Stimulated activated CD8-positive, alpha-beta memory T cell treated with anti-CD3 and anti-CD28 coated beads, Interleukin-7, amount 100 ng/mL, for 4 hours (primary cell): ENCODE results near the gene DHCR7.

Source experiments
- DNase-seq, 2 donors: peaks; one replicate each; pipeline ENCODE4 v3.0.0-alpha.2; 2020; ENCODE audit warnings: low read depth in 2 of 2

DHCR7 gene

DNA sequence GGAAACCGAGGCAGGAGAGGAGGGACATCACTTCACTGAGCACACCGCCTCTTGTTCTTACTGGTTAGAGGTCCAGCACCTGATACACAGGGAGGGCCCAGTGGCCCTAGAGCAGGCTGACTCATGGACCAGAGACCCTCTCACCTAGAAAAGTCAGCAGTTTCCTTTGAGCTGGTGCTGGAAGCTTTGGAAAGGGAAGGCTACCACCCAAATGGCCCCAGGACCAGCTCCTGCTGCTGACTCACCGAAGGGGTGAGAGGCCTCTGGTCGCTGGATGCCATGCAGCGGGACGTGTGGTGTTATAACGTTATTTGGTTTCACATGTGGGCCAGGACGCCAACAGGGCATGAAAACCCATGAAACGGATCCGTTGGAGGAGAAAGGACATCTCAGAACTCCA is 8.6 kb upstream of the DHCR7 start:
- no peak for DNase-seq

- DNase-seq = no peak
These were observed 8.1 kb upstream of the DHCR7 start for GRCh38 chr11:71456294-71456693.

DNA sequence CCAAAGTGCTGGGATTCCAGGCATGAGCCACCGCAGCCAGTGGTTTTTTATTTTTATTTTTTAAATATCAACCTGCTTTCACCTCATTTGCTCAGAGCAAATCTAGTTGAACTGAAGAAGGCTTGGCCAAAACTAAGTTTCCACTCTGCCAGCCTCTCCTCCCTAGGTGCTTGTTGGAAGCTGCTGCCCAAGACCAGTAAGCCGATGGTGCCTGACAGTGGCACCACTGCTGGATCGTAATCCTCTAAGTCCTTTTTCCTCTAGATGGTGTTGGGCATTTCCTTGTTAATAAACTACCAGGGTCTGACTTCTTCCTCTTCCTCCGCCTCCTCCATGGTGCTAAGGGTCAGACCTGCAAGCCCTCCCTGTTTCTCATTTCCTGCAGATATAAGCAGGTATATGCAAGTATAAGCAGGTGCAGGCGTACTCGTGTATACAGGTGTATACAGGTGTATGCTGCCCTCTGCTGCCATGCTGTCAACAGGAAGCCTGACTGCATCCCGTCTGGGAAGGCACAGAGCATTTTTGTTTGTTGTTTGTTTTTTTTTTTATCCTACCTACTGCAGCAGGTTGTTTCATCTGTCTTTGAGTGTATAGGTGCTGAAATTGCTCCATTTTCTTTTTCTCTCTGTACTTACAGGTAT is 6.4 kb upstream of the DHCR7 start:
- DNase-seq = no peak

DNA sequence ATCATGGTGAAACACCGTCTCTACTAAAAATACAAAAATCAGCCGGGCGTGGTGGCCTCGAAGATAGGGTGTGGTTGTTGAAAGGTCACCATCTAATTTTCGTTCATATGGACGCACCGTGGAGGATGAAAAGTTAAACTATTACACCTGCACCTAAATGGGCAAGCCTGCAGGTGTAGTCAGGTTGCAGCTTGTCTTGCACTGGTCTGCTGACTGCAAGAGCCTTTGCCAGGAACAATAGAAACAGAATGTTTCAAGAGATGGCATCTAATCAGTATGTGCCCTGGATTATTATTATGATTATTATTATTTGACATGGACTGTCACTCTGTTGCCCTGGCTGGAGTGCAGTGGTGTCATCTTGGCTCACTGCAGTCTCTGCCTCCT is 5.7 kb upstream of the DHCR7 start:
- DNase-seq = no peak

DNA sequence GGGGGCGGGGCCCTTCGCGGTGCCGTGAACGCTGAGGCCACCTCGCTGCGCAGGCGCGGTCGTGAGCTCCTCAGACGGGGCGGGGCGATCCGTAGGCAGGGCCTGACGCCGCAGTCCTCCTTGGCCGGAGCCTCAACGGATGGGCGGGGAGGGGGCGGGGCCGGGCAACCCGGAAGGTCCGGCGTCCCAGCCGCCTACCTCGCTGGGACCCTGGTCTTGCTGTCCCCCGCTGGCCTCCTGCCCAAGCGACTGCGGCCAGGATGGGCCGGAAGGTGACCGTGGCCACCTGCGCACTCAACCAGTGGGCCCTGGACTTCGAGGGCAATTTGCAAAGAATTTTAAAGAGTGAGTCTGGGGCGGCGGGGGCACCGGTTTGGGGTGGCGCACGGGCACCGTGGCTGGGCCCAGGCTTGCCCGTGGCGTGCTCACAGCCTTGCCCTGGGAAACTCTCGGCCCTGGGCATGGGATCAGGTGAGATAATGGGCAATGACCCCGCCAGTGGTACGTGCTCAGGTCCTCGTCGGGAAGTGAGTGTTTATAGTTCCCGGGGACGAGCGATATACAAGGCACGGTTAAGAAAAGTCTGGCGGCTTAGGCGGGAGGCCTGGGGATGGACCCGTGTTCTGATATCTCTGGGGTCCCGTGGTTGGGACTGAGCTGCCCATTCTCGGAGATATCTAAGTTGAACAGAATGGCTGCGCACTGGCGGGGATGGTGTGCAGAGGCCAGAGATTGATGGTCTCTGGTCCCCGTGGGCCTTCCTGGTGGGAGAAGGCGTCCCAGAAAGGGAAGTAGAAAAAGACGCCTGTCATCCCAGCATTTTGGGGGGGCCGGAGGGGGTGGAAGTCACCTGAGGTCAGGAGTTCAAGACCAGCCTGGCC is 5.1 kb upstream of the DHCR7 start, which contains the start of gene NADSYN1:
TSS of gene NADSYN1 (plus strand) at position 167 of the 881 bp plus-strand sequence. CDS start at position 261, 94 bp downstream.
- DNase-seq = peak; percentile 87 to 92

DNA sequence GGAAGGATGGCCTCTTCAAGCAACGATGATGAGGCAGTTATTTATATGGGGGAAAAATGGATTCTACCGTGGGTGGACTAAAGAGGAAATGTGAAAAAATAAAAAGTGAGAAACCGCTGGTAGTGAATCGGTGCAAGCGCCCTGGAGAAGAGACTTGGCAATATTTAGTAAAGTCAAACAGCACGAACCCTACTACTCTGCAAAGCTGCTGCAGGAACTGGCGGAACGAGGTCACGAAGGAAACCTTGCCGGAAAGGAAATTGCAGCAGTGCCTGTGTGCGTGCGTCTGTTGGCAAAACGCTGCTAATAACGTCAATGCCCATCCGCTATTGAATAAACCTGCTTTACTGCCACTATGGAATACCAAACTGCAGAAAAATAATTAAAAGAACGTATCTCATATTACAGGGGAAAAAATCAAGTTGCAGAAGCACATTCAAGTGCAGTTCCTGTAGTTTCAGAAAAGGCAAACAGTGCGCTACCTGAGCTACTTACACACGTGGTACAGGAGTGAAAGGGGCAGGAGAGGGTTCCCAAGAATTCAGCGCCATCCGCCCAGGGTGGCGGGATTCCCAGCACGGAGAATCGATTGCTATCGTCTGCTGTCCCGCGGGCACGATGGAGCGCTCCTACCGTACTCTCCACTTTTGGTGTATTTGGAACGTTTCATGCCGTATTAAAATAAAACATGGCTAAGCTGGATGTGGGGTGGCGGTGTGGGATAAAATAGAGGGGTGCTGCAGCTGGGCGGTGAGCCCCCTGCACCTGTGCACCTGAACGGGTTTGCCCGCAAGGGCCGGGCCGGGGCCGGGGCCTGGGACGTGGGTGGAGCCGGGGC is 4.2 kb upstream of the DHCR7 start:
- DNase-seq = peak; percentile 43 to 44

- DNase-seq = no peak
These were observed 3.5 kb upstream of the DHCR7 start for GRCh38 chr11:71451596-71452198.

DNA sequence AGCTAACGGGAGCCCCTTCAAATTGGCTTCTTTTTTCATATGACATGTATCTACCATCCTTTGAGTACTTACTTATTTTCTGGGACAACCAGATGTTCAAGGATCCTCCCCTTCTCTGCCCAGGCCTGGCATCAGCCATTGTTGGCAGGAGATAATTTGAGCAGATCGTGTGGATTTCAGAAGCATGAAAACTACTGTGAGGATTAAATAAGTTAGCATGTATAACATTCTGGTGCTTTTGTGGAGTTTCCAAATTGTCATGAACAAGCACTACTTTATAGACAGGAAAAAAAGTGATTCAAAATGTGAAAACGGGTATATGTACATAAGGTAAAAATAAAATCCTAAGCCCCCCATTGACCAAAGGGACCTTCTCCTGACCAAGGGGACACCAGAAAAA is 2.7 kb upstream of the DHCR7 start:
- DNase-seq = no peak

DNA sequence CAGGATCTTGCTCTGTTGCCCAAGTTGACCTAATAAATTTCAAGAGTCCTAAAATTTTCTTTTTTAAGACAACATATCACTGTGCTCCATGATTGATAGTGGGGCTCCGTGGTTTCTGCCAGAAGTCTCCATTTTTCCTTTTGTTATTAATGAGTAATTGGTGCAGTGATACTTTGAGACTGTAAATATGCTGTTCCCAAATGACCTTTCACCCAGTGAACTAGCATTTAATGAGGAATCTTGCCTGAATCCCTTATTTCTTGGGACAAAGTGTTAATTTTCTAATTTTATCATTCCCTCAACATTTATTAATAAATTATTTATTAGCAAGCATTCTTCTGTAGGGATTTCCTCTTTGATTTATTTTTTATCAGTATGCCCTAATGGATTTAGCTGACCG is 2.3 kb upstream of the DHCR7 start:
- DNase-seq = no peak

GRCh38 chr11:71449596-71449995 is 1.4 kb upstream of the DHCR7 start:
- no peak for DNase-seq

- no peak for DNase-seq
These were observed 369 bp downstream of the DHCR7 start for GRCh38 chr11:71447791-71448256.

DNA sequence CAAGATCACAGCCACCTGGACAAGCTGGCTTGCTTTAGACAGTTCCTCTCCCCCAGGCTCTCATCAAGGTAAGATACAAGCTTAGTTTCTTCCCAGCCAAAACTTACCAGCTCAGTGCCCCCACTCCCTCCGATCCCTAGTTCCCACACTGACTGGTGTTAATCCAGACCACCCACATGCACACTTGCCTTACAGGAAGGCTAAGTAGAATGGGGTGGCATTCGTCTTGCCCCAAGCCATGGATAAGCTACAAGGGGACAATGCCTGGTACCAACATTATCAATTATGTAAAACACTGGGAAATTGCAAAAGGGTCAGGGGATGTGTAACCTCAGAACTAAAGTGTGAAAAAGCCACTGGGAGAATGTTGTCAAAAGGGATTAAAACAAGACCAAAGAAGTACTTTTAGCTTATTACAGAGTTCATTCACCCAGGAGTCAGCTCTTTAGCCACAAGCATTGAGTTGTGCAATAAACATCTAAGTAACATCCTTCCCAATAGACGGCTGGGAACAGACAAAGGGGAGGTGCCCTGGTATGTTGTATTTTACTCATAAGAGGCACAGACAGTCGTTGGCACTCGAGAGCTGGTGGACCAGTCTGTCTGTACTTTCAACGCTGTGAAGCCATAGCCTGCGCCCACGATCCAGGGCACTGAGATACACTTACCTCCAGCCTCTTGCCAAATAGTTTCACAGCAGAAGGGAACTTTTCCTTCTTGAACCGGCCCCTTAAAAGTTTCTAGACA is 1.1 kb downstream of the DHCR7 start:
- DNase-seq = no peak

DNA sequence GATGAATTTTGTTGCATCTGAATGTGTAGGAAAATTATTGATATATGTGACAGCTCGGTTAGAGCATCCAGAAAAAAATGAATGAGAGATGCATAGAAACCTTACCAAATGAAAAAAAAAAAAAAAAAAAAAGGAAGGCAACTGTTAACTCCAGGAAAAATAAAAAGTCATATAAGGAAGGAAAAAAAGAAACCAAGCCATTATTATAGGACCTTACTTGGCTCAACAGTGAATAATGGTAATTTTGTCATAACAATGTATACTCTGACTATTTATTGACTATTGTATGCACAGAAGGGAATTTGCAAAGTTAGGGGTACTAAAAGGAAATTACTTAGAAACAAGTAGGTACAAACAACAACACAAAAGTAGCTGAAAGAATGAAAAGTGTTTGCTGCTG is 2.0 kb downstream of the DHCR7 start:
- no peak for DNase-seq

DNA sequence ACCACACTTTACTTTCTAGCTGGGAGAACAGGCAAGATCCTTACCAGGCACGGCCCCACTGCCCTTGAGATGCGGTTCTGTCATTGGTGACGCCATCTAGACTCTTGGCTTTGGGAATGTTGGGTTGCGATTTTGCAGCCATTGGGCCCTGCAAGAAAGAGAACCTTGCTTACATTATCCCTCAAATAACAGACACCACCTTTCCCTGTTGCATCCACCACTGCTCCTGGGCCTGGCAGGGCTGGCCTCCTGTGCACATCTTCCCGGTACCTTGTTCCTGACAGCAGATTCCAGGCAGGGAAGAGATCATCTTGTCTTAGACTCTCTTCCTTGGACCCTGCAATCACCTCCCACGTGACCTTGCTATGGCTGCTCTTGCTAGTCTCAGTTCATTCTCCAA is 3.4 kb downstream of the DHCR7 start:
- no peak for DNase-seq

DNA sequence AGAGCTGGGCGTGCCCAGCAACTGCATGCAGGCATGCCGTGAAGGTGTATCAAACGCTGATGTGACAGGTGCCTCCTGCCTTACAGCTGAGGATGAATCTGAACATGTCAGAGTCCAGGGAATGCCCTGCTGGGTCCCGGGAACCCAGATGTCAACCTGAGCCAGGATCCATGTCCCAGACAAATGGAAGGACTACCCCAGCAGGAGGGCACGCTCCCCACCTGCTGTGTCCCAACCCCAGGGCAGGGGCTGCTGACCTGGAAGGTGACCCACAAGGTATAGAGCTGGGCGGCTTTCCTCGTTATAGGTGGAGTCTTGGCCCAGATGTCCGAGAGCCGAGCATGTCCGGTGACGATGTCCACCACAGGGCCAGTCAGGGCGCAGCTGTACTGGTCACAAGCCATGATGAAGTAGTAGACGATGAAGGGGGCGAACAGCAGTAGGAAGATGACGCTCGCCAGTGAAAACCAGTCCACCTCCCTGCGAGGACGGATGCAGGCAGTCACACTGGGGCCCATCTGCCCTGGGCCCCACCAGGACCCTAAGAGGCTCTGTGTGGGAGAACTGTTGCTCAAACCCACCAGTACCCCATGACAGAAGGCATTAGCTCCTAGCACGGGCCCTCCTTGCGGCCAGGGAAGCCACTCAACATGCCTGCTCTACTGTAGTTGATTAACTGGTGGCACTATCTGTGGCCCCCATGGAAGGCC is 4.3 kb downstream of the DHCR7 start:
- no peak for DNase-seq

GRCh38 chr11:71442880-71443279 is 5.3 kb downstream of the DHCR7 start:
- no peak for DNase-seq

- no peak for DNase-seq
These were observed 6.1 kb downstream of the DHCR7 start for GRCh38 chr11:71442123-71442522.

DNA sequence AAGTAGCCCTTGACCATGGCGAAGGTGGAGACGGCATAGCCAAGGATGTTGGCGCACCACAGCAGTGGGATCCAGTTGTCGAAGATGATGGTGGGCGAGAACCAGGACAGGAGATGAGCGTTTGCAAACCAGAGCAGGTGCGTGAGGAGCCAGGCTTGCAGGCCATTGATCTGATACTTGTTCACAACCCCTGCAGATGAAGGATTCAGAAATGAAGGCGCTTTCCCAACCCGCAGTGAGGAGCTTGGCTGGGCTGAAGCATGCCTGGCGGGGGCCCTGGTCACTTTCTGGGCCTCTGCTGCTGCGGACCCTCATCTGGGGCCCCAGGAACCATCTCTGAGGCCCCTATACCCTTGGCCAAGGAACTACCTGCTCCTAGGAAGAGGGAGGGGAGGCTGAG is 6.9 kb downstream of the DHCR7 start:
- no peak for DNase-seq

DNA sequence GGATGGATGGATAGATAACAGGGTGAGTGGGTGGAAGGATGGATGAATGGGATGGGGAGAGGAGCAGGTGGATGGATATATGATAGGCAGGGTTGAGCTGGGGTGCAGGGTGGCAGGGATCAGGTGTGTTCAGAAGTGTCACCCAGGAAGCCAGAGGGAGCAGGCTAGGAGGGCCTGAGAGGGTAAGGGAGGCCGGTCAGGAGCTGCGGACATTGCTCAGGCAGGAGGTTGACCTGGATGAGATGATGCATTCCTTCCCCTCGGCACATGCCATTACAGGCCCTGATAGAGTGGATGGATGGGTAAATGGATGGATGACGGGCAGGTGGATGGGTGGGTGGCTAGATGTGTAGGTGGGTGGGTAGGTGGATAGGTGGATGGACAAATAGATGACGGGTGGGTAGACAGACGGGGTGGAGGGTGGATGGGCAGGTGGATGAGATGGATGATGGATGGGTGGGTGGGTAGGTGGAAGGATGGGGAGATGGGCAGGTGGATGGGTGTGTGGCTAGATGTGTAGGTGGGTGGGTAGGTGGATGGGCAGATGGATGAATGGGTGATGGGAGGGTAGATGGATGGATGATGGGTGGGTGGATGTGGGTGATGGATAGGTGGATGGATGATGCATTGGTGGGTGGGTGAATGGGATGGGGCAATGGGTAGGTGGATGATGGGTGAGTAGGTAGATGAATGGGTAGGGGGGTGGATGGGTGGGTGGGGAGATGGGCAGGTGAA is 8.0 kb downstream of the DHCR7 start:
- no peak for DNase-seq

GRCh38 chr11:71438650-71439049 is 9.5 kb downstream of the DHCR7 start:
- no peak for DNase-seq
